ENCODE results near the gene GATC.

DNA sequence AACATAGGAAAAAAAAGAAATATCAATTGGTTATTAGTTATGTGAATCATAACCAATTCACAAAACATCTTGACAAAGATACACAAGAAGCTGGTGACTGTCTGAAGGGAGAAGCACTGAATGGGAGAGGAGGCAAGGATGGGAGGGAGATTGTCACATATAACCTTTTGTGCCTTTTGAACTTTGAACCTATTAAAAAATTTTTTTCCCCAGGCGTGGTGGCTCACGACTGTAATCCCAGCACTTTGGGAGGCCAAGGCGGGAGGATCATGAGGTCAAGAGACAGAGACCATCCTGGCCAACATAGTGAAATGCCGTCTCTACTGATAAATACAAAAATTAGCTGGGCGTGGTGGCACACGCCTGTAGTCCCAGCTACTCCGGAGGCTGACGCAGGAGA is 62.3 kb downstream of the GATC start:
- TF ChIP-seq, protein P1, sequence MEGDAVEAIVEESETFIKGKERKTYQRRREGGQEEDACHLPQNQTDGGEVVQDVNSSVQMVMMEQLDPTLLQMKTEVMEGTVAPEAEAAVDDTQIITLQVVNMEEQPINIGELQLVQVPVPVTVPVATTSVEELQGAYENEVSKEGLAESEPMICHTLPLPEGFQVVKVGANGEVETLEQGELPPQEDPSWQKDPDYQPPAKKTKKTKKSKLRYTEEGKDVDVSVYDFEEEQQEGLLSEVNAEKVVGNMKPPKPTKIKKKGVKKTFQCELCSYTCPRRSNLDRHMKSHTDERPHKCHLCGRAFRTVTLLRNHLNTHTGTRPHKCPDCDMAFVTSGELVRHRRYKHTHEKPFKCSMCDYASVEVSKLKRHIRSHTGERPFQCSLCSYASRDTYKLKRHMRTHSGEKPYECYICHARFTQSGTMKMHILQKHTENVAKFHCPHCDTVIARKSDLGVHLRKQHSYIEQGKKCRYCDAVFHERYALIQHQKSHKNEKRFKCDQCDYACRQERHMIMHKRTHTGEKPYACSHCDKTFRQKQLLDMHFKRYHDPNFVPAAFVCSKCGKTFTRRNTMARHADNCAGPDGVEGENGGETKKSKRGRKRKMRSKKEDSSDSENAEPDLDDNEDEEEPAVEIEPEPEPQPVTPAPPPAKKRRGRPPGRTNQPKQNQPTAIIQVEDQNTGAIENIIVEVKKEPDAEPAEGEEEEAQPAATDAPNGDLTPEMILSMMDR (IDR thresholded peaks at IDR 0.05; ENCODE audit: low read depth, low read length), result no peak
- TF ChIP-seq POLR2A (IDR thresholded peaks at IDR 0.05; ENCODE audit: extremely low read depth, insufficient read length) (no peak), MYC (IDR thresholded peaks at IDR 0.05; ENCODE audit: low read depth, low read length) (no peak)

Data from NB4 (cell line).